Measurements from ENCODE around the gene LARP4B.
A peak's percentile ranks its signal among the peaks of the same experiment; 100 is the strongest.

LARP4B gene

DNA sequence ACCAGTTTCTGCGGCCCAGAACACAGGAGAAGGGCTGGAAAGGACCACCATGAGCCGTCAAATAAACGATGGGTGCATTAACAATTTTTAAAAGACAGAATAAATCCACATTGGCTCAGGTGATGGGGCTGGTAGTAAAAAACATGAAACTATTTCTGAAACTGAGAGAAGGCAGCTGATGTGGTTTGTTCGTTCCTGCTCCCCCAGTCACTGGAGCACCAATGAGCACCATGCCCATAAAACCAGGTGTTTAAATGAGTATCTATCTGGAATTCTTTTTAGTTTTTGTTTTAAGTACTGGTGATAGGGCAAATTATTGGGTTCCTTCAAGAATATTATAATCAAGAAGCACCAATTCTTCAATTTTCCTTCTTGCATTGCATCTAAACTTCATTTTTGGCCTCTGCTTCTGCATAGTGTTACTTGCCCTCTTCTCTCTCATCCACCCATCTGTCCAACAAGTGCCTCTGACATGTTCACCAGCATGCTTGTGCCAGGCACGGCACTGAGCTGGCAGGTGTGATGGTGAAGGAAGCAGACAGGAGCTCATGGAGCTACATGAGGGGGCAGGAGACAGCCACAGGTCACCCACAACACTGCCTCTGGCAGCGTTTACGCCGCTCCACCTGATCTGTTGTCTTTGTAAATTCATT lies 65.5 kb downstream of the LARP4B start:
- DNase-seq (ENCODE audit: low read depth in 2 of 2) = no peak
- H3K4me3 ChIP-seq (replicated peaks in 1 of 2; ENCODE audit: low read depth in 2 of 2, low read length in 2 of 2) = no peak overlapping the region
- TF ChIP-seq, protein P1, sequence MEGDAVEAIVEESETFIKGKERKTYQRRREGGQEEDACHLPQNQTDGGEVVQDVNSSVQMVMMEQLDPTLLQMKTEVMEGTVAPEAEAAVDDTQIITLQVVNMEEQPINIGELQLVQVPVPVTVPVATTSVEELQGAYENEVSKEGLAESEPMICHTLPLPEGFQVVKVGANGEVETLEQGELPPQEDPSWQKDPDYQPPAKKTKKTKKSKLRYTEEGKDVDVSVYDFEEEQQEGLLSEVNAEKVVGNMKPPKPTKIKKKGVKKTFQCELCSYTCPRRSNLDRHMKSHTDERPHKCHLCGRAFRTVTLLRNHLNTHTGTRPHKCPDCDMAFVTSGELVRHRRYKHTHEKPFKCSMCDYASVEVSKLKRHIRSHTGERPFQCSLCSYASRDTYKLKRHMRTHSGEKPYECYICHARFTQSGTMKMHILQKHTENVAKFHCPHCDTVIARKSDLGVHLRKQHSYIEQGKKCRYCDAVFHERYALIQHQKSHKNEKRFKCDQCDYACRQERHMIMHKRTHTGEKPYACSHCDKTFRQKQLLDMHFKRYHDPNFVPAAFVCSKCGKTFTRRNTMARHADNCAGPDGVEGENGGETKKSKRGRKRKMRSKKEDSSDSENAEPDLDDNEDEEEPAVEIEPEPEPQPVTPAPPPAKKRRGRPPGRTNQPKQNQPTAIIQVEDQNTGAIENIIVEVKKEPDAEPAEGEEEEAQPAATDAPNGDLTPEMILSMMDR (IDR thresholded peaks at IDR 0.05; ENCODE audit: low read depth, low read length) = no peak

DNA sequence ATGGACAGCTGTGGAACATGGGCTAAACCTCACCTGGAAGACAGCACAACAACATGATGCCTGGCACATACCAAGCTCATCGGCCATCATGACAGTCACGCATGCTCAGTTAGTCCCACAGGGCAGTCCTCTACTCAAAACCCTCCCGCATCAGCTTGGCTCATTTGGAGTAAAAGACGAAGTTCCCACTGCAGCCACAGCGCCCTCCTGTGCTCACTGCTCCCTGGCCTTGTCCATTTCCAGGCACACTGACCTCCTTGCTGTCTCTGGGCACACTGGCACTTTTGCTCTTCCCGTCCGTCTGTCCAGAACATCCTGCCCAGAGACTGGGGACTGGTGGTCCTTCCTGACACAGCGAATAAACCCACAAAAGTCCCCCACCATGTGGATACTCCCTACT lies 66.2 kb downstream of the LARP4B start:
- no peak overlapping the region for H3K4me3 ChIP-seq (replicated peaks in 1 of 2; ENCODE audit: low read depth in 2 of 2, low read length in 2 of 2)
- TF ChIP-seq, protein P1 (IDR thresholded peaks at IDR 0.05; ENCODE audit: low read depth, low read length) = peak; percentile 11
- no peak for DNase-seq (ENCODE audit: low read depth in 2 of 2)

DNA sequence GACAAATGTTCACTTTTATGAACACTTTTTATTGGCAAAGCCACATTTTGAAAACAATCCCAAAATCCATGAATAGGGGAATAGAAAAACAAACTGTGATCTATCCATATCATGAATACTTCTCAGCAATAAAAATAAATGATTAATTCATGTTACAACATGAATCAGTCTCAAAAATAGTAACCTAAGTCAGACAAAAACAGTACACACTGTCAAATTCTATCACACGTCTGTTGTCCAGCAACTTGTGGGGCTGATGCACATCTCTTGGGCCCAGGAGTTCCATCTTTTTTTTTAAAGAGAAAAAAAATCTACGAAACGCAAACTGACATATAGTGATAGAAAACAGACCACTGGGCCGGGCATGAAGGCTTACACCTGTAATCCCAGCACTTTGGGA lies 71.0 kb downstream of the LARP4B start:
- TF ChIP-seq, protein P1 (IDR thresholded peaks at IDR 0.05; ENCODE audit: low read depth, low read length) = no peak
- no peak for DNase-seq (ENCODE audit: low read depth in 2 of 2)

DNA sequence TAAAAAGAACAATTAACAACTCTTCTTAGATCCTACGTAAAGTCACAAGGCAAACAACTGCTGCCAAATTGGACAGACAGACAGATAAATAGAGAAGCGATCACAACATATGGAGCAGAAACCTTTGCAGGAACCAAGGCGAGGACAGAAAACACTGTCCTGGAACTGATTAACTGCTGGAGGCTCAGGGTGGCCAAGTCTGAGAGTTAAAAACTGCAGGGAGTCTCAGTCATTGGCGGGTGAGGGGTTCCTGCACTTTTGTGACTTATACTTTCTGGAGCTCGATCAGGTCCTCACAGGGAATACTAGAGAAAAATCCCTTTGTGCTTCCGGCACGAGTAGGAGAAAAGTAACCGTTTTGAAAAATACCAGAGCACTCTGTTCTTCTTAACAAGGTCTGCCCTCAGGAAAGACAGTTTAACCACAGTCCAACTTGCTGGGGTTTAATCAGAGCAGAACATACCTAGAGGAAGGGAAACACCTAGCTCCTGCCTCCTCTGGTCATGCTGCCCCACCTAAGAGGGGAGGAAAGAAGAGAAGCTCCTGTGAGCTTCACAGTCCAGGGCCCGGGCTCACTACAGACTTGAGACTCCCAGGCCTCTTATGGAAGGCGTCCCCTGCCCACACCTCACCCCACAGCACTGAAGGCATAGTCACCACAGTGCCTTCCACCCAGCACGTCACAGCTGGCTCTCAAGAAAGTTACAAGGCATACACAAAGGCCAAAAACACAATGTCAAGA lies 74.9 kb downstream of the LARP4B start:
- TF ChIP-seq, protein P1 (IDR thresholded peaks at IDR 0.05; ENCODE audit: low read depth, low read length) = no peak
- no peak overlapping the region for H3K4me3 ChIP-seq (replicated peaks in 1 of 2; ENCODE audit: low read depth in 2 of 2, low read length in 2 of 2)
- DNase-seq (ENCODE audit: low read depth in 2 of 2) = no peak

More for the DNA sequence above, 71.0 kb downstream of the LARP4B start:
- H3K4me3 ChIP-seq (replicated peaks in 1 of 2; ENCODE audit: low read depth in 2 of 2, low read length in 2 of 2) = no peak overlapping the region

DNA sequence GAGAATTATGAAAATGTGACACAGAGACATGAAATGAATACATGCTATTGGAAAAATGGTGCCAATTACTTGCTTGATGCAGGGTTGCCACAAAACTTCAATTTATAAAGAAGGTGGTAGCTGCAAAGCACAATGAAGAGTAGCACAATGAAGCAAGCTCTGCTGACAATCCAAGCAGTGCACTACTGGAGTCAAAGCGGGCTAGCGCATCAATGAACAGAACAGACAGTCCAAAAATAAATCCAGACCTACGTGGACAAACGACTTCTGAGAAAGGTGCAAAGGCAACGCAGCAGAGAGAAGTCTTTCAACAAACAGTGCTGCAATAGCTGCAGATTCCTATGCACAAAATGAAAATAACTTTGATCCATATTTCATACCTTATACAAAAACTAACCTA lies 75.8 kb downstream of the LARP4B start:
- H3K4me3 ChIP-seq (replicated peaks in 1 of 2; ENCODE audit: low read depth in 2 of 2, low read length in 2 of 2) = no peak overlapping the region
- TF ChIP-seq, protein P1 (IDR thresholded peaks at IDR 0.05; ENCODE audit: low read depth, low read length) = no peak
- DNase-seq (ENCODE audit: low read depth in 2 of 2) = no peak

DNA sequence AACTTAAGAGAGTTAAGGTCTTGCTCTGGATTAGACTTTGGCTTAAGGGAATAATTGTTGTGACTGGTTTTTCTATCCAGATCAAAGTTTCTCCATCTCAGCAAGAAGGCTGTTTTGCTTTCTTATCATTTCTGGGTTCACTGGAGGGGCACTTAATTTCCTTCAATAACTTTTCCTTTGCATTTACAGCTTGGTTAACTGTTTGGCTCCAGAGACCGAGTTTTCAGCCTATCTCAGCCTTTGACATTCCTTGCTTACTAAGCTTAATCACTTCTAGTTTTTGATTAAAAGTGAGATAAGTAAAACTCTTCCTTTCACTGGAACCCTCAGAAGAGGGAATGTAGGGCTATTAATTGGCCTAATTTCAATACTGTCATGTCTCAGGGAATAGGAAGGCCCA lies 76.4 kb downstream of the LARP4B start:
- DNase-seq (ENCODE audit: low read depth in 2 of 2) = no peak
- TF ChIP-seq, protein P1 (IDR thresholded peaks at IDR 0.05; ENCODE audit: low read depth, low read length) = no peak
- H3K4me3 ChIP-seq (replicated peaks in 1 of 2; ENCODE audit: low read depth in 2 of 2, low read length in 2 of 2) = no peak overlapping the region

Measured in cardiac fibroblast (primary cell).